Left lung (tissue), 10 donors: ENCODE data around the gene CLCA1. TPM values are rescaled to one million over a fixed set of nuclear protein-coding genes. Genes with fewer than 3 reads are reported as not detected.

Experiments used
- ATAC-seq: fragments of 200-7000 bp; cut with Tn5 transposase; one replicate; pipeline ENCODE4 v1.9.1; 2020; ENCODE audit warnings: moderate library complexity
- DNase-seq, 4 donors: peaks; one replicate each; pipeline ENCODE4 v3.0.0-alpha.2; 2013 to 2020
- H3K27ac ChIP-seq, 2 donors: fragments of 200-600 bp; sonication (generic) in 1 of 2; one replicate each; pipeline versions ENCODE4 v1.5.0 to v1.8.0; 2020 to 2021
- H3K27me3 ChIP-seq, 2 donors: fragments of 200-600 bp; sonication (generic) in 1 of 2; one replicate each; pipeline versions ENCODE4 v1.5.0 to v1.8.0; 2020 to 2021
- H3K36me3 ChIP-seq, 2 donors: fragments of 200-600 bp; sonication (generic) in 1 of 2; one replicate each; pipeline versions ENCODE4 v1.5.0 to v1.8.0; 2020 to 2021
- H3K4me1 ChIP-seq, 2 donors: fragments of 200-600 bp; one replicate each; pipeline ENCODE4 v1.8.0; 2021
- H3K4me3 ChIP-seq, 2 donors: fragments of 200-600 bp; sonication (generic) in 1 of 2; one replicate each; pipeline versions ENCODE4 v1.5.0 to v1.8.0; 2020 to 2021; ENCODE audit warnings: mild to moderate bottlenecking in 1 of 2
- H3K9me3 ChIP-seq, 2 donors: fragments of 200-600 bp; sonication (generic) in 1 of 2; one replicate each; pipeline versions ENCODE4 v1.5.0 to v1.8.0; 2020 to 2021
- CTCF ChIP-seq, 2 donors: fragments of 200-600 bp; sonication (generic) in 1 of 2; IDR thresholded peaks; one replicate each; pipeline versions ENCODE4 v1.5.0 to v1.8.0; 2021; ENCODE audit warnings: antibody characterized with exemption in 2 of 2
- intact Hi-C, 2 donors: fragments of 100-400 bp; cut with DNase I; formaldehyde crosslinking; loops; one replicate each; pipeline versions ENCODE4 v1.11.2 to v1.14.2; 2022
- polyA plus RNA-seq, 6 donors: library from polyadenylated mRNA; unstranded; fragments of 120-200 nt; gene quantifications; one replicate each; pipeline ENCODE4 v1.2.1, GENCODE V29; 2013; ENCODE audit not compliant: insufficient read length in 6 of 6
- total RNA-seq, 2 donors: library from RNA; stranded (reverse); fragmentation: NEBNext Ultra II Directional; extraction: Animal tissue kit (Norgen Biotek cat#: 25700); gene quantifications; one replicate each; pipeline ENCODE4 v1.2.1, GENCODE V29; 2021
- donor health status: DM: no; HTN: yes; CAD: no.
- donor health status: DM: no; HTN: no; CAD: no.

Gene CLCA1
- total and polyA plus RNA-seq, 8 donors: not detected

- no peaks in the 10 kb centered on the region for H3K4me1 ChIP-seq
- peak; percentile 10 for ATAC-seq
- no peaks in the 10 kb centered on the region for H3K36me3 ChIP-seq
- intact Hi-C loops: no loop called here
- no peak for TF ChIP-seq CTCF (IDR thresholded peaks at IDR 0.05)
- H3K4me3 ChIP-seq: no peak overlapping the region
- no peak overlapping the region for H3K27ac ChIP-seq
- no peaks in the 10 kb centered on the region for H3K9me3 ChIP-seq
- H3K27me3 ChIP-seq: no peaks in the 10 kb centered on the region
- DNase-seq: no peak
Measured at GRCh38 chr1:86466986-86467385, 1.7 kb upstream of the CLCA1 start.

- ATAC-seq (no peak), DNase-seq (no peak)
- Histone ChIP-seq H3K27me3 (no peaks in the 10 kb centered on the region), H3K4me1 (no peaks in the 10 kb centered on the region), H3K9me3 (no peaks in the 10 kb centered on the region), H3K4me3 (no peak overlapping the region), H3K36me3 (no peaks in the 10 kb centered on the region), H3K27ac (no peak overlapping the region)
- no peak for TF ChIP-seq CTCF (IDR thresholded peaks at IDR 0.05)
- intact Hi-C loops: no loop called here
Measured at GRCh38 chr1:86470859-86471258, 2.1 kb downstream of the CLCA1 start.

- intact Hi-C loops: no loop called here
- H3K36me3 ChIP-seq: no peaks in the 10 kb centered on the region
- no peaks in the 10 kb centered on the region for H3K27me3 ChIP-seq
- no peak overlapping the region for H3K4me3 ChIP-seq
- H3K4me1 ChIP-seq: no peaks in the 10 kb centered on the region
- no peak for DNase-seq
- no peak overlapping the region for H3K27ac ChIP-seq
- no peaks in the 10 kb centered on the region for H3K9me3 ChIP-seq
- TF ChIP-seq CTCF (IDR thresholded peaks at IDR 0.05): no peak
- ATAC-seq: no peak
Measured at GRCh38 chr1:86471291-86471690, 2.6 kb downstream of the CLCA1 start.

- intact Hi-C loops: no loop called here
- no peaks in the 10 kb centered on the region for H3K27me3 ChIP-seq
- no peak for ATAC-seq
- no peak overlapping the region for H3K27ac ChIP-seq
- no peaks in the 10 kb centered on the region for H3K9me3 ChIP-seq
- no peak overlapping the region for H3K4me3 ChIP-seq
- no peak for DNase-seq
- TF ChIP-seq CTCF (IDR thresholded peaks at IDR 0.05): no peak
- H3K4me1 ChIP-seq: no peaks in the 10 kb centered on the region
- H3K36me3 ChIP-seq: no peaks in the 10 kb centered on the region
Measured at GRCh38 chr1:86472152-86472551, 3.4 kb downstream of the CLCA1 start.

GRCh38 chr1:86472767-86473166, 4.0 kb downstream of the CLCA1 start:
- no peaks in the 10 kb centered on the region for H3K27me3 ChIP-seq
- intact Hi-C loops: no loop called here
- H3K36me3 ChIP-seq: no peaks in the 10 kb centered on the region
- ATAC-seq (no peak), DNase-seq (no peak)
- no peak for TF ChIP-seq CTCF (IDR thresholded peaks at IDR 0.05)
- H3K4me1 ChIP-seq: no peaks in the 10 kb centered on the region
- no peaks in the 10 kb centered on the region for H3K9me3 ChIP-seq
- no peak overlapping the region for H3K4me3 ChIP-seq
- no peak overlapping the region for H3K27ac ChIP-seq
